Ishikawa (cell line): ENCODE data around the gene APOBEC3C.

Experiments used
- CEBPB ChIP-seq: IDR thresholded peaks from 2 replicates; pipeline ENCODE4 v1.6.1; 2012
- CREB1 ChIP-seq: IDR thresholded peaks from 2 replicates; pipeline ENCODE4 v1.6.1; 2012; ENCODE audit warnings: low read depth
- EGR1 ChIP-seq: IDR thresholded peaks from 2 replicates; pipeline ENCODE4 v1.6.1; 2012
- EP300 ChIP-seq: IDR thresholded peaks from 2 replicates; pipeline ENCODE4 v1.6.1; 2012; ENCODE audit warnings: borderline replicate concordance
- FOXM1 ChIP-seq: IDR thresholded peaks from 2 replicates; pipeline ENCODE4 v1.6.1; 2012; ENCODE audit warnings: low read depth, borderline replicate concordance
- NFIC ChIP-seq: IDR thresholded peaks from 2 replicates; pipeline ENCODE4 v1.6.1; 2012
- RAD21 ChIP-seq: IDR thresholded peaks from 2 replicates; pipeline ENCODE4 v1.6.1; 2012; ENCODE audit warnings: low read depth
- TAF1 ChIP-seq: IDR thresholded peaks from 2 replicates; pipeline ENCODE4 v1.6.1; 2012; ENCODE audit warnings: low read depth, mild to moderate bottlenecking
- TCF12 ChIP-seq: IDR thresholded peaks from 2 replicates; pipeline ENCODE4 v1.6.1; 2012; ENCODE audit warnings: low read depth
- TEAD4 ChIP-seq: IDR thresholded peaks from 2 replicates; pipeline ENCODE4 v1.6.1; 2012
- YY1 ChIP-seq: IDR thresholded peaks from 2 replicates; pipeline ENCODE4 v1.6.1; 2012; ENCODE audit warnings: low read depth
- ZBTB7A ChIP-seq: IDR thresholded peaks from 2 replicates; pipeline ENCODE4 v1.6.1; 2012; ENCODE audit warnings: low read depth
- TF ChIP-seq, protein P1 (sequence below): IDR thresholded peaks from 2 replicates; pipeline ENCODE4 v1.6.1; 2012; ENCODE audit warnings: low read depth, mild to moderate bottlenecking
- TF ChIP-seq, protein P2 (sequence below): IDR thresholded peaks from 2 replicates; pipeline ENCODE4 v1.6.1; 2012
- TF ChIP-seq, protein P3 (sequence below): IDR thresholded peaks from 2 replicates; pipeline ENCODE4 v1.6.1; 2012

The APOBEC3C gene

DNA sequence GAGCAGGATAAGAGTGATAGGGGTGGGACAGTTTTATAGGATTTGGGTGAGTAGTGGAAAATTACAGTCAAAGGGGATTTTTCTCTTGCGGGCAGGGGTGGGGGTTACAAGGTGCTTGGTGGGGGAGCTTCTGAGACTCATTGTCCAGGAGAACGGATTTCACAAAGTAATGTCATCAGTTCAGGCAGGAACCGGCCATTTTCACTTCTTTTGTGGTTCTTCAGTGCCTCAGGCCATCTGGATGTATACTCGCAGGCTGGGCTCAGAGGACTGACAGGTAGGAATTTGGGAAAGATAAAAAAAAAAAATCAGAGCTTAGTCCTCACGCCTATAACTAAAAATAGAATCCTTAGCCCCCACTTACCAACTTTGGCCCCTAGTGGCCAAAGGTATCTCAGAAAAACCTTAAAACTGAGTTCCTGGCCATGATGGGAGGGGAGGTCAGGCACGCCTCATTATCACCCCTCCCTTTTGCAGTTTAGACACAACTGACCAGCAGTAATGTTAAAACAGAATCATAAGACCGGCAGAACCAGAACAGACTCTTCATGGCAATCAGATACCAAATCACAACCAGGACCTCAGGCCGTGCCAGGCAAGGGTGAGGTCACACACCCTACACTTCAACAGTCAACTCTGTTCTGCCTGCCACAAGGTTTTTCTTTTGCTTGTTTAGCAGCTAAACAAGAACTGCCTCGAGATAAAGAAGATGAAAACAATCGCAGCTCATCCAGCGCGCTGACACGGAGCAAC, 54.2 kb downstream of the APOBEC3C start:
- TF ChIP-seq, protein P1, sequence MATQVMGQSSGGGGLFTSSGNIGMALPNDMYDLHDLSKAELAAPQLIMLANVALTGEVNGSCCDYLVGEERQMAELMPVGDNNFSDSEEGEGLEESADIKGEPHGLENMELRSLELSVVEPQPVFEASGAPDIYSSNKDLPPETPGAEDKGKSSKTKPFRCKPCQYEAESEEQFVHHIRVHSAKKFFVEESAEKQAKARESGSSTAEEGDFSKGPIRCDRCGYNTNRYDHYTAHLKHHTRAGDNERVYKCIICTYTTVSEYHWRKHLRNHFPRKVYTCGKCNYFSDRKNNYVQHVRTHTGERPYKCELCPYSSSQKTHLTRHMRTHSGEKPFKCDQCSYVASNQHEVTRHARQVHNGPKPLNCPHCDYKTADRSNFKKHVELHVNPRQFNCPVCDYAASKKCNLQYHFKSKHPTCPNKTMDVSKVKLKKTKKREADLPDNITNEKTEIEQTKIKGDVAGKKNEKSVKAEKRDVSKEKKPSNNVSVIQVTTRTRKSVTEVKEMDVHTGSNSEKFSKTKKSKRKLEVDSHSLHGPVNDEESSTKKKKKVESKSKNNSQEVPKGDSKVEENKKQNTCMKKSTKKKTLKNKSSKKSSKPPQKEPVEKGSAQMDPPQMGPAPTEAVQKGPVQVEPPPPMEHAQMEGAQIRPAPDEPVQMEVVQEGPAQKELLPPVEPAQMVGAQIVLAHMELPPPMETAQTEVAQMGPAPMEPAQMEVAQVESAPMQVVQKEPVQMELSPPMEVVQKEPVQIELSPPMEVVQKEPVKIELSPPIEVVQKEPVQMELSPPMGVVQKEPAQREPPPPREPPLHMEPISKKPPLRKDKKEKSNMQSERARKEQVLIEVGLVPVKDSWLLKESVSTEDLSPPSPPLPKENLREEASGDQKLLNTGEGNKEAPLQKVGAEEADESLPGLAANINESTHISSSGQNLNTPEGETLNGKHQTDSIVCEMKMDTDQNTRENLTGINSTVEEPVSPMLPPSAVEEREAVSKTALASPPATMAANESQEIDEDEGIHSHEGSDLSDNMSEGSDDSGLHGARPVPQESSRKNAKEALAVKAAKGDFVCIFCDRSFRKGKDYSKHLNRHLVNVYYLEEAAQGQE = no peak
- TF ChIP-seq TEAD4 = no peak
- TF ChIP-seq, protein P2, sequence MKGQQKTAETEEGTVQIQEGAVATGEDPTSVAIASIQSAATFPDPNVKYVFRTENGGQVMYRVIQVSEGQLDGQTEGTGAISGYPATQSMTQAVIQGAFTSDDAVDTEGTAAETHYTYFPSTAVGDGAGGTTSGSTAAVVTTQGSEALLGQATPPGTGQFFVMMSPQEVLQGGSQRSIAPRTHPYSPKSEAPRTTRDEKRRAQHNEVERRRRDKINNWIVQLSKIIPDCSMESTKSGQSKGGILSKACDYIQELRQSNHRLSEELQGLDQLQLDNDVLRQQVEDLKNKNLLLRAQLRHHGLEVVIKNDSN = no peak
- no peak for TF ChIP-seq EGR1
- no peak for TF ChIP-seq YY1
- TF ChIP-seq EP300 = no peak
- TF ChIP-seq FOXM1 = no peak
- TF ChIP-seq TCF12 = no peak
- TF ChIP-seq, protein P3, sequence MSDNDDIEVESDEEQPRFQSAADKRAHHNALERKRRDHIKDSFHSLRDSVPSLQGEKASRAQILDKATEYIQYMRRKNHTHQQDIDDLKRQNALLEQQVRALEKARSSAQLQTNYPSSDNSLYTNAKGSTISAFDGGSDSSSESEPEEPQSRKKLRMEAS = no peak
- TF ChIP-seq NFIC = no peak
- no peak for TF ChIP-seq ZBTB7A
- no peak for TF ChIP-seq CREB1
- TF ChIP-seq RAD21 = no peak
- no peak for TF ChIP-seq CEBPB
- TF ChIP-seq TAF1 = no peak
